SK-N-SH (cell line): ENCODE results near the gene PCYT1B. TPM values are rescaled to one million over a fixed set of nuclear protein-coding genes. Genes with fewer than 3 reads are reported as not detected.
"Not testable (repeated sequence)": the region's sequence is repeated elsewhere in the genome, so short reads cannot be mapped to it uniquely, and the experiment has no call there.

Experiments used
- CTCF ChIA-PET: fragments of 300-600, 350-600 bp; formaldehyde crosslinking; extraction: SDS; loops from one replicate; lab custom pipeline; 2021; lab: Yijun Ruan, JAX
- POLR2A ChIA-PET: fragments of 350-600 bp; sonication (Branson Sonifier 250); formaldehyde crosslinking; extraction: SDS; loops from one replicate; lab custom pipeline; 2020; ENCODE audit warnings: antibody characterized with exemption, inconsistent platforms; lab: Yijun Ruan, JAX
- DNase-seq: peaks from one replicate; pipeline ENCODE4 v3.0.0; 2012
- H2AFZ ChIP-seq: fragments of 200-600 bp; sonication (generic); 2 replicates; pipeline ENCODE4 v1.8.1; 2016; ENCODE audit warnings: antibody characterized with exemption, mild to moderate bottlenecking, low read depth
- H3F3A ChIP-seq: fragments of 200-600 bp; sonication (generic); replicated peaks from 2 replicates; pipeline ENCODE3; 2016; ENCODE audit warnings: antibody characterized with exemption, mild to moderate bottlenecking; ENCODE audit not compliant: insufficient read depth
- H3K27ac ChIP-seq, 2 experiments: fragments of 200-500 bp in 1 of 2; fragments of 200-600 bp in 1 of 2; sonication (Bioruptor generic) in 1 of 2; sonication (generic), shearing (Covaris generic) in 1 of 2; 2 replicates each; pipeline versions ENCODE4 v1.5.1 to v1.6.1; 2014 to 2016; ENCODE audit warnings: low read depth in 2 of 2, inconsistent platforms in 1 of 2, low read length in 1 of 2, mild to moderate bottlenecking in 1 of 2, mixed read lengths in 1 of 2
- H3K27me3 ChIP-seq: fragments of 200-600 bp; sonication (generic), shearing (Covaris generic); 2 replicates; pipeline ENCODE4 v1.6.1; 2016; ENCODE audit warnings: mixed run types; ENCODE audit not compliant: insufficient read depth
- H3K36me3 ChIP-seq, 2 experiments: fragments of 200-500 bp in 1 of 2; fragments of 200-600 bp in 1 of 2; sonication (Bioruptor generic) in 1 of 2; sonication (generic) in 1 of 2; replicated peaks in 1 of 2; 2 replicates each; pipeline versions ENCODE3 to v1.5.1; 2014 to 2016; ENCODE audit warnings: low read length in 1 of 2, mild to moderate bottlenecking in 1 of 2; ENCODE audit not compliant: insufficient read depth in 2 of 2, control insufficient read depth in 1 of 2
- H3K4me1 ChIP-seq, 2 experiments: fragments of 200-500 bp in 1 of 2; fragments of 200-600 bp in 1 of 2; sonication (Bioruptor generic) in 1 of 2; sonication (generic), shearing (Covaris generic) in 1 of 2; 2 replicates each; pipeline versions ENCODE4 v1.5.1 to v1.6.1; 2014 to 2016; ENCODE audit warnings: low read depth in 1 of 2, low read length in 1 of 2, mixed run types in 1 of 2; ENCODE audit not compliant: insufficient read depth in 2 of 2, control insufficient read depth in 1 of 2
- H3K4me2 ChIP-seq: fragments of 200-600 bp; sonication (generic), shearing (Covaris generic); 2 replicates; pipeline ENCODE4 v1.6.1; 2017; ENCODE audit warnings: mixed run types
- H3K4me3 ChIP-seq, 2 experiments: fragments of 200-500 bp in 1 of 2; fragments of 200-600 bp in 1 of 2; sonication (Bioruptor generic) in 1 of 2; sonication (generic), shearing (Covaris generic) in 1 of 2; 2 replicates each; pipeline versions ENCODE4 v1.5.1 to v1.8.1; 2014 to 2016; ENCODE audit warnings: low read depth in 2 of 2, inconsistent platforms in 1 of 2, low read length in 1 of 2, mild to moderate bottlenecking in 1 of 2, mixed read lengths in 1 of 2, moderate library complexity in 1 of 2
- H3K79me2 ChIP-seq: fragments of 200-600 bp; sonication (generic); 2 replicates; pipeline ENCODE4 v1.8.1; 2017; ENCODE audit warnings: mild to moderate bottlenecking; ENCODE audit not compliant: insufficient read depth
- H3K9ac ChIP-seq: fragments of 200-600 bp; sonication (generic); 2 replicates; pipeline ENCODE4 v1.6.1; 2017; ENCODE audit warnings: mixed run types
- H3K9me2 ChIP-seq: fragments of 200-600 bp; sonication (generic); 2 replicates; pipeline ENCODE4 v1.6.1; 2017; ENCODE audit warnings: mixed run types
- H3K9me3 ChIP-seq: fragments of 200-600 bp; sonication (generic); 2 replicates; pipeline ENCODE4 v1.6.1; 2017; ENCODE audit warnings: mixed run types, mild to moderate bottlenecking, moderate library complexity
- H4K20me1 ChIP-seq: fragments of 200-600 bp; sonication (generic); 2 replicates; pipeline ENCODE4 v1.6.1; 2017; ENCODE audit warnings: mild to moderate bottlenecking, mixed run types; ENCODE audit not compliant: insufficient read depth
- ELF1 ChIP-seq: IDR thresholded peaks from 2 replicates; pipeline ENCODE4 v1.4.0; 2012
- FOXJ3 ChIP-seq: sonication (generic); formaldehyde crosslinking; IDR thresholded peaks from 2 replicates; pipeline ENCODE4 v1.5.1; 2020; ENCODE audit warnings: mild to moderate bottlenecking, missing genetic modification reagents
- GABPA ChIP-seq: IDR thresholded peaks from 2 replicates; pipeline ENCODE4 v1.4.0; 2012; ENCODE audit warnings: low read depth, mild to moderate bottlenecking
- IRF3 ChIP-seq: fragments of 150-350 bp; IDR thresholded peaks from 2 replicates; pipeline ENCODE4 v1.6.1; 2016; ENCODE audit warnings: mild to moderate bottlenecking, low read depth, low read length
- MEF2A ChIP-seq: IDR thresholded peaks from 2 replicates; pipeline ENCODE4 v1.4.0; 2012; ENCODE audit warnings: low read depth, borderline replicate concordance
- NFIC ChIP-seq: IDR thresholded peaks from 2 replicates; pipeline ENCODE4 v1.4.0; 2012; ENCODE audit warnings: borderline replicate concordance
- TEAD4 ChIP-seq: IDR thresholded peaks from 2 replicates; pipeline ENCODE4 v1.4.0; 2012; ENCODE audit warnings: mild to moderate bottlenecking, borderline replicate concordance; ENCODE audit not compliant: insufficient read depth
- ZBTB33 ChIP-seq: IDR thresholded peaks from 2 replicates; pipeline ENCODE4 v1.4.0; 2012; ENCODE audit warnings: low read depth, borderline replicate concordance
- WGBS: methylation state at CpG from one replicate; pipeline ENCODE4 v1.1.6; 2017; ENCODE audit warnings: low lambda C conversion rate; 5-methylcytosine and 5-hydroxymethylcytosine counted together
- polyA plus RNA-seq, 3 experiments: library from polyadenylated mRNA; depleted of rRNA; stranded (reverse); fragments of >200 nt; gene quantifications; 2 replicates each; pipeline ENCODE4 v1.2.3, GENCODE V29; 2012

Gene PCYT1B
- polyA plus RNA-seq, 1 of the 3 experiments (the other 2 are of a cell fraction): 2.6 TPM

GRCh38 chrX:24657671-24658386 lies 10.7 kb upstream of the PCYT1B start:
- no peaks in the 10 kb centered on the region for H3K4me1 ChIP-seq

GRCh38 chrX:24655679-24656078 lies 8.5 kb upstream of the PCYT1B start:
- H3K36me3 ChIP-seq, H3F3A ChIP-seq, H3K4me1 ChIP-seq, H4K20me1 ChIP-seq, H3K9me3 ChIP-seq, H3K27ac ChIP-seq, H3K4me2 ChIP-seq, H3K79me2 ChIP-seq, H2AFZ ChIP-seq, DNase-seq, POLR2A ChIA-PET, H3K27me3 ChIP-seq, H3K9me2 ChIP-seq, H3K9ac ChIP-seq, H3K4me3 ChIP-seq: not testable (repeated sequence)
- CTCF ChIA-PET: interaction anchor here (1.8 kb wide), 1 partner anchor 21 kb away, joined by 7 read pairs; no protein-coding TSS in a partner anchor
- WGBS: 57% methylated on average over 9 of the region's 9 CpGs

More at GRCh38 chrX:24657671-24658386, 10.7 kb upstream of the PCYT1B start:
- ChIA-PET POLR2A (no interaction called here), CTCF (no interaction called here)
- TF ChIP-seq ELF1 (no peak), GABPA (no peak), TEAD4 (no peak), MEF2A (no peak), FOXJ3 (no peak), IRF3 (no peak), NFIC (no peak), ZBTB33 (no peak)
- H2AFZ ChIP-seq: no peak overlapping the region
- H3K9me2 ChIP-seq: no peaks in the 10 kb centered on the region
- no peaks in the 10 kb centered on the region for H3F3A ChIP-seq
- no peak overlapping the region for H3K4me2 ChIP-seq
- no peaks in the 10 kb centered on the region for H3K27me3 ChIP-seq
- DNase-seq: no peak
- no peak overlapping the region for H3K9ac ChIP-seq
- no peaks in the 10 kb centered on the region for H3K79me2 ChIP-seq
- no peak overlapping the region for H3K27ac ChIP-seq
- no peaks in the 10 kb centered on the region for H3K9me3 ChIP-seq
- H3K36me3 ChIP-seq: no peaks in the 10 kb centered on the region
- no peak overlapping the region for H3K4me3 ChIP-seq
- WGBS: 32% methylated on average over 6 of the region's 6 CpGs
- H4K20me1 ChIP-seq: no peaks in the 10 kb centered on the region
